ENCODE data around the gene INSM1.

The INSM1 gene

DNA sequence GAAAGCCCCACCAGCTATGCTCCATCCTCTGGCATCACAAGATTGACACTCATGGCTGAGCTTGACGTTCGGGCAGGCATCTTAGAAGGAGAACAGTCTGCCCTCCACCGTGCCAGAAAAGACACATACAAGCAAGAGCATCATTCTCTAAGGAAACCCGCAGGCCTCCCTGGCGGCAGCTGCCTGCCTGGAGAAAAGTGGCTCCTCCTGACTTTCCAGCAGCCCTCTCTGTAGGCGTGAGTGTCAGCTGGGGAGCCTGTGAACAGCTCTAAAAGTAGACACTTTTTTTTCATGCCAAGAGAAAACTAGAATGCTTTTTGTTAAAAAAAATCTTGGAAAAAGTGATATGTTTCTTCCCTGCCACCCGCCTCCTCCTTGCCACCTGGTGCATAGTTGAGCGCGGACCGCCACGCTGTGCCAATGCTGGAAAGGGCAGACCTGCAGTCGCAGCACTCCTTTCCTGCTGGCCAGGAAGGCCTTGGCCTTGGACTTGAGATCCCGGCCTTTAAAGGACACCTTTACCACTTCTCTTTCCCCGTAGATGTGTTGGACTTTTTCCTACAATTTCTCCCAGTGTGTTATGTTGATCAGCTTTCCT, 29.7 kb upstream of the INSM1 start:
- H3K36me3 ChIP-seq = no peaks in the 10 kb centered on the region
- no peak for DNase-seq
- H3K4me3 ChIP-seq (ENCODE audit: low read depth, low read length) = no peak overlapping the region
- TF ChIP-seq, protein P1, sequence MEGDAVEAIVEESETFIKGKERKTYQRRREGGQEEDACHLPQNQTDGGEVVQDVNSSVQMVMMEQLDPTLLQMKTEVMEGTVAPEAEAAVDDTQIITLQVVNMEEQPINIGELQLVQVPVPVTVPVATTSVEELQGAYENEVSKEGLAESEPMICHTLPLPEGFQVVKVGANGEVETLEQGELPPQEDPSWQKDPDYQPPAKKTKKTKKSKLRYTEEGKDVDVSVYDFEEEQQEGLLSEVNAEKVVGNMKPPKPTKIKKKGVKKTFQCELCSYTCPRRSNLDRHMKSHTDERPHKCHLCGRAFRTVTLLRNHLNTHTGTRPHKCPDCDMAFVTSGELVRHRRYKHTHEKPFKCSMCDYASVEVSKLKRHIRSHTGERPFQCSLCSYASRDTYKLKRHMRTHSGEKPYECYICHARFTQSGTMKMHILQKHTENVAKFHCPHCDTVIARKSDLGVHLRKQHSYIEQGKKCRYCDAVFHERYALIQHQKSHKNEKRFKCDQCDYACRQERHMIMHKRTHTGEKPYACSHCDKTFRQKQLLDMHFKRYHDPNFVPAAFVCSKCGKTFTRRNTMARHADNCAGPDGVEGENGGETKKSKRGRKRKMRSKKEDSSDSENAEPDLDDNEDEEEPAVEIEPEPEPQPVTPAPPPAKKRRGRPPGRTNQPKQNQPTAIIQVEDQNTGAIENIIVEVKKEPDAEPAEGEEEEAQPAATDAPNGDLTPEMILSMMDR (IDR thresholded peaks at IDR 0.05; ENCODE audit: low read depth, low read length) = no peak
- H3K27me3 ChIP-seq = peaks cover 13% of the 10 kb centered on the region; the same call in 1 of the 2 replicates
- H3K9me3 ChIP-seq = no peaks in the 10 kb centered on the region
- H3K4me1 ChIP-seq = peaks cover 6% of the 10 kb centered on the region; the same call in 1 of the 2 replicates

DNA sequence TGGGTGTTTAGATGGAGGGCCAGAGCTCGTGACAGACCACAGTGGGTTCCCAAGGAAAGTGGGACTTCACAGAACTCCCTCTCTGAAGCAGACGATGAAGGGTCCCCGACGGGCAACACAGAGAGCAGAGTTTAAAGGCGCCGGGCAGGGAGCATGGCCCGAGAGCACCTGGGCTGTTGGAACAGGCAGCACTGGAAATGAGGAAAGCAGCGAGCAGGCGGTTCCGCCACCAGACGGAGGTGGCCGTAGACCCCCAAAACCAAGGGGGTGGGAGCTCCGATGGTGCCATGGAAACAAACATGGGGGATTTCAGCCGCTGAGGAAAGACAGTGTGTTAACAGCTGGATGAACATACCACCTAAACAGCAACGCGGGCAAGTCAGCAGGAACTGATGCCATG, 27.5 kb upstream of the INSM1 start:
- no peak for DNase-seq
- Histone ChIP-seq H3K27me3 (peaks cover 13% of the 10 kb centered on the region; the same call in 1 of the 2 replicates), H3K4me1 (peaks cover 6% of the 10 kb centered on the region; the same call in 1 of the 2 replicates), H3K9me3 (no peaks in the 10 kb centered on the region), H3K4me3 (ENCODE audit: low read depth, low read length) (no peak overlapping the region), H3K36me3 (no peaks in the 10 kb centered on the region)
- TF ChIP-seq, protein P1 (IDR thresholded peaks at IDR 0.05; ENCODE audit: low read depth, low read length) = no peak

DNA sequence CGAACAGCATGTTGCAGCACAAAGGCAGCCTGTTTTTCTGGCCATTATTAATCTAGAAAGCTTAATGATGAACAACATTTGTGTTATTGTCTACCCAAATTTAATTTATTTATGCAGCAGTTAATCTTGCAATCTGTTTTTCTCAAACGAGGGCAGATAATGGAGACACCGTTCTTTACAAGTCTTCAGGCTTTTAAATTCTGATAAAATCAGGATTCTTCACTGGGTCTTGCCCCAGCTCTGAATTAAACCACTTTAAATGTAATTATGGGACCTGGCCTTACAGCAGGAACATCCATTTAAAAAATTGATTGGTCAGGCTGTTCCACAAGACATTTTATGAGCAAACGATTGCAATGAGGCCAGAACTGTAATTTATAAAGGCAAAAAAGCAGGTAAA, 26.5 kb upstream of the INSM1 start:
- TF ChIP-seq, protein P1 (IDR thresholded peaks at IDR 0.05; ENCODE audit: low read depth, low read length) = no peak
- no peaks in the 10 kb centered on the region for H3K9me3 ChIP-seq
- peaks cover 13% of the 10 kb centered on the region; the same call in 1 of the 2 replicates for H3K27me3 ChIP-seq
- DNase-seq = no peak
- no peaks in the 10 kb centered on the region for H3K36me3 ChIP-seq
- peak overlapping the region; percentile 30; the same call in 1 of the 2 replicates for H3K4me3 ChIP-seq (ENCODE audit: low read depth, low read length)
- peaks cover 6% of the 10 kb centered on the region; the same call in 1 of the 2 replicates for H3K4me1 ChIP-seq

DNA sequence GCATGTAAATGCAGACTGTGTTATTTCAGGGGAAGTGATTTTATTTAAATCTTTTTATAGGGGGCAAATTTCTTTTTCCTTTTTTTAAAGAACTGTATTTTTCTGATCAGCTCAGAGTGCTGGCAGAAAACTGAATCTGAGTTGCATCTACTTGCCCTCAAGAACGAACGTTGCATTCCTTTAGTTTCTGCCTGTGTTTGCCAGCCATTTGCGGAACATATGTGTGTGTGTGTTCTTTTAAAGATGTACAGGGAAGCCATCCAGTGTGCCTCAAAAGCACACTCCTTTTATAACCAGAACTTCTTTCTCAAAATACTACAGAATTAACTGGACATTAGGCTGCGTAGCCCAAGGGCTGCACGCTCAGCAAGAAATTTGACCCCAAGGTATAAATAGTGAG, 25.8 kb upstream of the INSM1 start:
- Histone ChIP-seq H3K27me3 (peaks cover 13% of the 10 kb centered on the region; the same call in 1 of the 2 replicates), H3K36me3 (no peaks in the 10 kb centered on the region)
- TF ChIP-seq, protein P1 (IDR thresholded peaks at IDR 0.05; ENCODE audit: low read depth, low read length) = no peak

DNA sequence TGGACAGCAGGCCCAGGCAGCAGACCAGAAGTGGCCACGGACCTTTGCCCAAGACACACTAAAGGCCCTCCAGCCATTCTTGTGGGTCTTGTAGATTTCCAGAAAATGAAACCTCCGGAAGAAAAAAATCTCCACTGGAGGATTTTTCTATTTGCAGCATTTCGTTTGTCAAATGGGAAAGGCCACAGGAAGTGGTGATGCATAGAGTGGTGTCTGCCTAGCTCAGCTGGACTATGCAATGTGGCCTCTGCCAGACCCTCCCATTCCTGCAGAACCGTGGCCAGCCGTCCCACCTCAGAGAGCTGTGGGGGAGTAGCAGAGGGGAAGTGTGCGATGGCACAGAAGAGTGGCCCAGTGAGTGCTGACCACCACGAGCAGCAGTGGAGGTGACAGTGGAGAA, 24.0 kb upstream of the INSM1 start:
- no peak for DNase-seq

More for the DNA sequence above, 25.8 kb upstream of the INSM1 start:
- Histone ChIP-seq H3K4me3 (ENCODE audit: low read depth, low read length) (peak overlapping the region; percentile 30; the same call in 1 of the 2 replicates), H3K9me3 (no peaks in the 10 kb centered on the region), H3K4me1 (peaks cover 6% of the 10 kb centered on the region; the same call in 1 of the 2 replicates)
- no peak for DNase-seq

More for the DNA sequence above, 24.0 kb upstream of the INSM1 start:
- H3K4me1 ChIP-seq = peaks cover 6% of the 10 kb centered on the region; the same call in 1 of the 2 replicates
- H3K27me3 ChIP-seq = peaks cover 13% of the 10 kb centered on the region; the same call in 1 of the 2 replicates
- TF ChIP-seq, protein P1 (IDR thresholded peaks at IDR 0.05; ENCODE audit: low read depth, low read length) = no peak
- no peaks in the 10 kb centered on the region for H3K9me3 ChIP-seq
- no peak overlapping the region for H3K4me3 ChIP-seq (ENCODE audit: low read depth, low read length)
- no peaks in the 10 kb centered on the region for H3K36me3 ChIP-seq

All from BE2C (cell line).